GM18517 (cell line): ENCODE measurements around the gene ZFHX3.

Experiments used
- ATAC-seq: cut with Tn5 transposase; IDR thresholded peaks from one replicate; pipeline ENCODE4 v1.9.1; 2021; ENCODE audit warnings: mild to moderate bottlenecking, moderate library complexity; ENCODE audit not compliant: unreplicated experiment

The ZFHX3 gene

GRCh38 chr16:72785886-72786285, 262.0 kb downstream of the ZFHX3 start:
- no peak for ATAC-seq

- no peak for ATAC-seq
These were observed 262.8 kb downstream of the ZFHX3 start for GRCh38 chr16:72785171-72785570.

DNA sequence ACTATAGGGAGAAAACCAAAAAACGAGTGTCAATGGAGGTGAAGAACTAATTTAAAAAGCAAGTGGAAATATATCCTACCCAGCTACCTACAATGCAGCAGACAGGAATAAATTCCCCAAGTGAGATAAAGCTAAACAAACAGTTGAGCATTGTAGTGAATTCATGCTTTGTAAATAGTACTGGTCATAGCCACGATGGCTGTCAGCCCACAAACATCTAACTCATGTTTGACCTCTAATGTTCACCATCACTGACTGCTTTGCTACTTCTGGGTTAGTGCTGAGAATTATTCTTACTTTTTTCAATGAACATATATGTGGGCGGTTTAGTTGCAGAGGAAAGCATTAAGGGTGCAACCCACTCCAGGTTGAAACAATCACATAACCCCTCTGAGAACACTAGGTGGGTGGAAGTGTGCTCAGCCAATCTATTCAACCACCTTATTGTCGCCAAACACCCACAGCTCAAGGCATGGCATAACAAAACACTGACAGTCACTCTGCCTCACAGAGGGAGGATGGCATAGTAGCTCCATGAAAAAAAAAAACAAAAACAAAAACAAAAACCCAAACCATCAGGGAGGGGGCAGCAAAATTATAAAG, 264.1 kb downstream of the ZFHX3 start:
- ATAC-seq = no peak

DNA sequence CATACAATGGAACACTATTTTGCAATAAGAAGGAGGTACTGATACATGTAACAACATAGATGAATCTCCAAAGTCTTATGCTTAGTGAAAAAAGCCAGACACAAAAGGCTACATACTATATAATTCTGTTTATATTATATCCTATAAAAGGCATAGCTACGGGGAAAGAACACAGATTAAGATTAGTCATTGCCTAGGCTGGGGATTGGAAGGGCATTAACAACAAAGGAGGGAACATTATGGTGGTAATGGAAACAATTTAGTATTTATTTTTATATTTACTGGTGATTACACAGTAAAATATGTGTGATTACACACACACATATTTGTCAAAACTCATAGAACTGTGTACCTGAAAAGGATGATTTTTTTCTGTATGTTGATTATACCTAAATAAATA, 278.1 kb downstream of the ZFHX3 start:
- no peak for ATAC-seq

DNA sequence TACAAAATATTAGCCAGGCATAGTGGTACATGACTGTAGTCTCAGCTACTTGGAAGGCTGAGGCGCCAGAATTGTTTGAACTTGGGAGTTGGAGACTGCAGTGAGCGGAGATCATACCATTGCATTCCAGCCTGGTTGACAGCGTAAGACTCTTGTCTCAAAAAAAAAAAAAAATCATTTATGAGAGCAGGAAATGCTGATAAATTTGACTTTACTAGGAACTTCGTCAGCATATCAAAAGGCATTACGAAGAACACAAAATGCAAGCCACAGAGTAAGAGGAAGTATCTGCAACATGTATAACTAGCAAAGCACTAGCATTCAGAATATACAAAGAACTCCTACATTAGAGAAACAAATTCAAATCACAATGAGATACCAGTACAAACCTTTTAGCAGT, 279.3 kb downstream of the ZFHX3 start:
- no peak for ATAC-seq

- ATAC-seq = no peak
These were observed 281.4 kb downstream of the ZFHX3 start for GRCh38 chr16:72766506-72766905.

- ATAC-seq = no peak
These were observed 283.8 kb downstream of the ZFHX3 start for GRCh38 chr16:72764015-72764654.

GRCh38 chr16:72760581-72760980, 287.3 kb downstream of the ZFHX3 start:
- no peak for ATAC-seq

DNA sequence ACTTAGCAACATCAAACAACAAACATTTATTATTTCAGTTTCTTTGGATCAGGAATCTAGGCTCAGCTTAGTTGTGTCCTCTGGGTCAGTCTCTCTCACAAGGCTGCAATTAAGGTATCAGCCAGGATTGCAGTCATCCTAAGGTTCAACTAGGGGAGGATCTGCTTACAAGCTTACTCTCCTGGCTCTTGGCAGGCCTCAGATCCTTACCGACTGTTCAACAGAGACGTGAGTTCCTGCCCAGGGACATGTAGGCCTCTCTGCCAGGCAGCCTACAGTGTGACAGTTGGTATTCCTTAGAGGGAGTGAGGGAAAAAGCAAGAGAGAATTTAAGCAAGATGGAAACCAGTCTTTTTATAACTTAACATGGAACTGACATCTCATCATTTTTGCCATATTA, 294.0 kb downstream of the ZFHX3 start:
- no peak for ATAC-seq

DNA sequence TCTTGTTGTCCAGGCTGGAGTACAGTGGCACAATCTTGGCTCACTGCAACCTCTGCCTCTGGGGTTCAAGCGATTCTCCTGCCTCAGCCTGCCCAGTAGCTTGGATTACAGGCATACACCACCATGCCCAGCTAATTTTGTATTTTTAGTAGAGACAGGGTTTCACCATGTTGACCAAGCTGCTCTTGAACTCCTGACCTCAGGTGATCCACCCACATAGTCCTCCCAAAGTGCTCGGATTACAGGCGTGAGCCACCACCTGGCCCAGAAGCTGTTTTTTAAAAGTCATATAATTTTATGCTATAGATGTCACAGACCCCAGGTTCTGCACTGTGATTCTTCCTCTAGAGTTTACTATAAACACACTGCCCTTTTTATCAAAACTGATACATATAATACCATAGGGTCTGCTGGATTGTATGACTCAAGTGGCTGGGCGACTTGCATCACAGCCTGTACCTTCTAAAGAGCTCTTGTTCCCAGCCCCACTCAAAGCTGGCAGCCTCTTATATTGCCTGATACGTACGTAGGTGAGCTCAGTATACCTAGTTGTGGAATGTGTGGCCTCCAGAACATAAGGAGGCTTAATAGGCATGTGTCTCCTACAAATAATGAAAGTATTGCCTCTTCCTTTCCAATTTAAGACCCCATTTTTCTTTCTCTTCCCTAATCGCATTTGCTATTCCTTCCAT, 295.8 kb downstream of the ZFHX3 start:
- no peak for ATAC-seq

DNA sequence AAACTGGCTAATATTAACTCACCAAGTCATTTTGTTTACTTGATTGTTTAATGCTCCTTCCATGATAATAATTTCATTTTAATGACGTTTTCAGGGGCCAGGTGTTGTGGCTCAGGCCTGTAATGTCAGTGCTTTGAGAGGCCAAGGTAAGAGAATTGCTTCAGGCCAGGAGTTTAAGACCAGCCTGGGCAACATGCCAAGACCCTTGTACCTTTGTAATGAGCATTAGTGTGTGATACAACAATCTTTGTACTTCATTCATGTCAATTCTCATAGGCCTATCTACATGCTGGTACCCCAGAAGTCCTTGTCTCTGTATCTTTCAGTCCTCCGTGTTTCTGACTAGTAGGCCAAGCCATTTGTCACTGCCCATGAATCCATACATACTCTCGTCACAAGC, 296.9 kb downstream of the ZFHX3 start:
- ATAC-seq = no peak

DNA sequence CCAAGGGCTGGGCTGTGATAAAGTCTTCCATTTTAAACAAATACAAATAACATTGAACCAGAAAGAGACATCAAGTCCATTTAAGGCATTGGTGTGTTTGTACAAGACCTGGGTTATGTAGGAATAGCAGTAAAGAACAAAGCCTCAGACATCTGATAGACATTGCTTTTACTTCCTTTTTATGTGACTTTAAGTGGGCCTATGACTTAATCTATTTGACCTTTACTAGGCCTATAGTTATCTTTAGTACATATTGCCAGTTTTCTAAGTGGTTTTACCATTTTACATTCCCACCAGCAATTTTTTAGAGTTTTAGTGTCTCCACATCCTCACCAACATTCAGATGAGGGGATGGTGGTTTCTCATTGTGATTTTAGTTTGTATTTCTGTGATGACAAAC, 298.8 kb downstream of the ZFHX3 start:
- ATAC-seq = no peak

GRCh38 chr16:72744076-72744793, 303.7 kb downstream of the ZFHX3 start:
- no peak for ATAC-seq

DNA sequence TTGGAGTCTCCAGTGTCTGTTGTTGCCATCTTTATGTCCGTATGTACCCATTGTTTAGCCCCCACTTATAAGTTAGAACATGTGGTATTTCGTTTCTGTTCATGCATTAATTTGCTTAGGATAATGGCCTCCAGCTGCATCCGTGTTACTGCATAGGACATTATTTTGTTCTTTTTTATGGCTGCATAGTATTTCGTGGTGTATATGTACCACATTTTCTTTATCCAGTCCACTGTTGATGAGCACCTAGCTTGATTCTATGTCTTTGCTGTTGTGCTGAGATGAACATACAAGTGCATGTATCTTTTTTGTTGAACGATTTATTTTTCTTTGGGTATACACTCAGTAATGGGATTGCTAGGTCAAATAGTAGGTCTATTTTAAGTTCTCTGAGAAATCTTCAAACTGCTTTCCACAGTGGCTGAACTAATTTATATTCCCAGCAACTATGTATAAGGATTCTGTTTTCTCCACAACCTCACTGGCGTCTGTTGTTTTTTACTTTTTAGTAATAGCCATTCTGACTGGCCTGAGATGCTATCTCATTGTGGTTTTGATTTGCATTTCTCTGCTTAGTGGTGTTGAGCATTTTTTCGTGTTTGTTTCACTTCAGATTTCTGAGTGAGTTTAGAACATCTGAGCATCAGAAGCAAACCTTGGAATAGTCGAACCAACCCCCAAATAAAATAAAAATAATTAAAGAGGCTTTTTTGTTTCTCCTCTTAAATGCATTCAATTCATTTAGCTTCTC, 304.7 kb downstream of the ZFHX3 start:
- peak; percentile 80 for ATAC-seq

DNA sequence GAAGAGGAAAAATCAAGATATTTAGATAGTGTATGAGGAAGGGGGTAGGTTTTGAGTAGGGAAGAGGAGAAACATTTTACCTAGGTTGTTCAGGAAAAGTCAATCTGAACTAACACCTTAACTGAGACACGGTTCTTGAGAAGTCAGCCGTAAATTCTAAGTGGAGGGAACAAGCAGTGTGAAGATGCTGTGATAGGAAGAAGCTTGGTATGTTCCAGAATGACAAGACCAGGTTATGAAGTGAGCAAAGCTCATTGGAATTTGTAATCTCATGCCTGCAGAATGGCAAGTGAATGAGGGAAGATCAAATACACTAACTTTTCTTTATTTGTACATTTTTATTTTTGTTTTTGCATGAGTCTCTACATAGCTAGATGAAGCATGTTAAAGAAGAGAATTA, 307.6 kb downstream of the ZFHX3 start:
- ATAC-seq = no peak

GRCh38 chr16:72739577-72739976, 308.4 kb downstream of the ZFHX3 start:
- no peak for ATAC-seq

DNA sequence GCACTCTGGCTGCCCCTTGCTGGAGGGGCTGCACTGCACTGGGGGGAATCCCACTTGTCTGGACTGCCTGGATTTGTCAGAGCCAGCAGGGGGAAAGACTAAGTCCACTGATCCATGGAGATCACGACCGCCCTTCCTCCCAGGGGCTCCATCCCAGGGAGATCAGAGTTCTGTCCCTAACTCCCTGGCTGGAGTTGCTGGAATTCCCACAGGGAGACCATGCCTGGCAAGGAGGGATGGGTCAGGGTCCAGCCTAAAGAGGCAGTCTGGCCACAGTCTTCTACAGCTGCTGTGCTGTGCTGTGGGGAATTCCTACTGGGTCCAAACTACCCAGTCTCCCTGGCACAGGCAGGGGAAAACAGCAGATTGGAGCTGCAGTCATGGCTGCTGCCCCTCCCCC, 311.9 kb downstream of the ZFHX3 start:
- no peak for ATAC-seq
